HFFc6 (cell line): Measurements from ENCODE around the gene IL10RA. TPM values are rescaled to one million over a fixed set of nuclear protein-coding genes. Genes with fewer than 3 reads are reported as not detected.

Experiments used
- DNase-seq: peaks from one replicate; pipeline ENCODE4 v3.0.0-alpha.2; 2018
- H3K27ac Mint-ChIP-seq: 2 replicates; pipeline ENCODE4 v1.8.0; 2020; ENCODE audit warnings: mild to moderate bottlenecking, mixed read lengths
- H3K27me3 Mint-ChIP-seq: 2 replicates; pipeline ENCODE4 v1.8.0; 2021; ENCODE audit warnings: mild to moderate bottlenecking, moderate library complexity, mixed read lengths; ENCODE audit not compliant: insufficient read depth
- H3K36me3 Mint-ChIP-seq: 2 replicates; pipeline ENCODE4 v1.8.0; 2021; ENCODE audit warnings: low read depth, mixed read lengths
- H3K4me1 Mint-ChIP-seq: 2 replicates; pipeline ENCODE4 v1.8.0; 2020; ENCODE audit warnings: low read depth, mixed read lengths
- H3K4me3 Mint-ChIP-seq: 2 replicates; pipeline ENCODE4 v1.8.0; 2020; ENCODE audit warnings: mild to moderate bottlenecking, moderate library complexity, mixed read lengths
- H3K9me3 Mint-ChIP-seq: 2 replicates; pipeline ENCODE4 v1.8.0; 2020; ENCODE audit warnings: mild to moderate bottlenecking, mixed read lengths
- CTCF ChIP-seq: fragments of 200-600 bp; sonication (generic); IDR thresholded peaks from 2 replicates; pipeline ENCODE4 v1.5.0; 2021; ENCODE audit warnings: antibody characterized with exemption, mild to moderate bottlenecking
- total RNA-seq, 6 experiments: library from RNA; stranded (reverse); fragmentation: NEBNext Ultra II Directional; extraction: Animal tissue kit (Norgen Biotek cat#: 25700); gene quantifications; 2 replicates in 1 of 6; 3 replicates in 5 of 6; pipeline ENCODE4 v1.2.3, GENCODE V29; 2021

The IL10RA gene
- total RNA-seq, 6 experiments from 2014 or later, result not detected

GRCh38 chr11:118000067-118000849 is 14.1 kb downstream of the IL10RA start:
- Mint-ChIP-seq H3K27ac (no peak overlapping the region), H3K9me3 (no peaks in the 10 kb centered on the region), H3K36me3 (no peaks in the 10 kb centered on the region), H3K4me1 (no peaks in the 10 kb centered on the region), H3K27me3 (peaks cover 31% of the 10 kb centered on the region), H3K4me3 (no peak overlapping the region)
- TF ChIP-seq CTCF, result no peak
- DNase-seq, result no peak

GRCh38 chr11:118000850-118001228 is 14.6 kb downstream of the IL10RA start:
- Mint-ChIP-seq H3K4me3 (no peak overlapping the region), H3K9me3 (no peaks in the 10 kb centered on the region), H3K36me3 (no peaks in the 10 kb centered on the region), H3K27me3 (peaks cover 32% of the 10 kb centered on the region), H3K27ac (no peak overlapping the region), H3K4me1 (no peaks in the 10 kb centered on the region)
- no peak for TF ChIP-seq CTCF
- no peak for DNase-seq

- H3K4me1 Mint-ChIP-seq, result no peaks in the 10 kb centered on the region
- H3K27ac Mint-ChIP-seq, result no peak overlapping the region
- no peaks in the 10 kb centered on the region for H3K9me3 Mint-ChIP-seq
- H3K36me3 Mint-ChIP-seq, result no peaks in the 10 kb centered on the region
- H3K4me3 Mint-ChIP-seq, result no peak overlapping the region
- H3K27me3 Mint-ChIP-seq, result peaks cover 30% of the 10 kb centered on the region
- no peak for TF ChIP-seq CTCF
- no peak for DNase-seq
Measured at GRCh38 chr11:118001494-118001971, 15.3 kb downstream of the IL10RA start.

- Mint-ChIP-seq H3K27ac (no peak overlapping the region), H3K36me3 (no peaks in the 10 kb centered on the region), H3K4me3 (no peak overlapping the region), H3K9me3 (no peaks in the 10 kb centered on the region), H3K4me1 (no peaks in the 10 kb centered on the region), H3K27me3 (peaks cover 30% of the 10 kb centered on the region)
- no peak for TF ChIP-seq CTCF
- DNase-seq, result no peak
Measured at GRCh38 chr11:118002010-118002540, 15.9 kb downstream of the IL10RA start.

GRCh38 chr11:118002541-118003423 is 16.6 kb downstream of the IL10RA start:
- H3K9me3 Mint-ChIP-seq, result no peaks in the 10 kb centered on the region
- H3K4me3 Mint-ChIP-seq, result no peak overlapping the region
- H3K36me3 Mint-ChIP-seq, result no peaks in the 10 kb centered on the region
- H3K4me1 Mint-ChIP-seq, result no peaks in the 10 kb centered on the region
- peaks cover 34% of the 10 kb centered on the region for H3K27me3 Mint-ChIP-seq
- TF ChIP-seq CTCF, result no peak
- H3K27ac Mint-ChIP-seq, result no peak overlapping the region
- no peak for DNase-seq
